PC-3 (cell line): ENCODE measurements around the gene HOXA6. TPM values are rescaled to one million over a fixed set of nuclear protein-coding genes. Genes with fewer than 3 reads are reported as not detected.

ENCODE experiments used
- ATAC-seq: fragments of 200-7000 bp; cut with Tn5 transposase; 2 replicates; pipeline ENCODE4 v1.9.1; 2020; ENCODE audit warnings: mild to moderate bottlenecking, moderate library complexity
- BruUV-seq: library from RNA; stranded (reverse); fragments of 400-500 nt; replicated peaks from 2 replicates; lab custom pipeline; 2021; lab: Mats Ljungman, UMichigan
- CTCF ChIA-PET: fragments of 300-600 bp; sonication (Branson Sonifier 250); formaldehyde crosslinking; loops from one replicate; lab custom pipeline; 2022; ENCODE audit warnings: antibody characterized with exemption; lab: Charles Lee
- POLR2A ChIA-PET: fragments of 300-600 bp; sonication (Branson Sonifier 250); formaldehyde crosslinking; loops from one replicate; lab custom pipeline; 2022; ENCODE audit warnings: antibody characterized with exemption; ENCODE audit not compliant: unreplicated experiment; lab: Charles Lee
- DNase-seq: peaks from one replicate; pipeline ENCODE4 v3.0.0-alpha.2; 2015
- H2AFZ ChIP-seq: fragments of 300-600 bp; sonication (generic); 2 replicates; pipeline ENCODE4 v1.6.0; 2016; ENCODE audit warnings: antibody characterized with exemption, low read length
- H3F3A ChIP-seq: fragments of 300-600 bp; sonication (generic); one replicate; pipeline ENCODE4 v1.6.0; 2017; ENCODE audit warnings: antibody characterized with exemption, low read length, control low read depth, mild to moderate bottlenecking; ENCODE audit not compliant: unreplicated experiment
- H3K27ac ChIP-seq: fragments of 300-600 bp; sonication (generic); 2 replicates; pipeline ENCODE4 v1.5.1; 2016; ENCODE audit warnings: mild to moderate bottlenecking, low read length
- H3K27me3 ChIP-seq: fragments of 300-600 bp; sonication (generic); 2 replicates; pipeline ENCODE4 v1.6.1; 2016; ENCODE audit warnings: low read length, mixed read lengths
- H3K36me3 ChIP-seq: fragments of 300-600 bp; sonication (generic); 2 replicates; pipeline ENCODE4 v1.6.1; 2016; ENCODE audit warnings: low read depth, mixed run types, low read length, mixed read lengths
- H3K4me1 ChIP-seq: fragments of 300-600 bp; sonication (generic); 2 replicates; pipeline ENCODE4 v1.5.1; 2016; ENCODE audit warnings: low read length; ENCODE audit not compliant: insufficient read depth
- H3K4me2 ChIP-seq: fragments of 300-600 bp; sonication (generic); 2 replicates; pipeline ENCODE4 v1.6.0; 2016; ENCODE audit warnings: low read length
- H3K4me3 ChIP-seq: fragments of 300-600 bp; sonication (generic); 2 replicates; pipeline ENCODE4 v1.5.1; 2016; ENCODE audit warnings: mild to moderate bottlenecking, low read length, mixed read lengths
- H3K79me2 ChIP-seq: fragments of 300-600 bp; sonication (generic); 2 replicates; pipeline ENCODE4 v1.6.1; 2017; ENCODE audit warnings: low read length, mixed read lengths
- H3K9ac ChIP-seq: fragments of 300-600 bp; sonication (generic); 2 replicates; pipeline ENCODE4 v1.6.0; 2016; ENCODE audit warnings: mild to moderate bottlenecking, low read length
- H3K9me2 ChIP-seq: fragments of 300-600 bp; sonication (generic); replicated peaks from 2 replicates; pipeline ENCODE4 v1.6.1; 2016; ENCODE audit warnings: mixed run types, low read length, mixed read lengths
- H3K9me3 ChIP-seq: fragments of 300-600 bp; sonication (generic); 2 replicates; pipeline ENCODE4 v1.6.1; 2016; ENCODE audit warnings: low read length, mixed read lengths
- H4K20me1 ChIP-seq: fragments of 300-600 bp; sonication (generic); 2 replicates; pipeline ENCODE4 v1.6.1; 2016; ENCODE audit warnings: low read length, mixed read lengths
- EZH2 ChIP-seq: fragments of 300-600 bp; sonication (generic); IDR thresholded peaks from one replicate; pipeline ENCODE4 v1.6.1; 2017; ENCODE audit warnings: antibody characterized with exemption, mild to moderate bottlenecking, low read length; ENCODE audit not compliant: unreplicated experiment
- EZH2phosphoT487 ChIP-seq: fragments of 300-600 bp; sonication (generic); IDR thresholded peaks from 2 replicates; pipeline ENCODE4 v1.6.1; 2018; ENCODE audit warnings: mild to moderate bottlenecking, antibody characterized with exemption, low read length, borderline replicate concordance
- intact Hi-C: fragments of 100-400 bp; cut with micrococcal nuclease; formaldehyde crosslinking; loops from 2 replicates; pipeline ENCODE4 v1.9.0; 2023
- total RNA-seq: library from RNA; depleted of rRNA; stranded (reverse); fragments of >200 nt; gene quantifications from 2 replicates; pipeline ENCODE4 v1.2.3, GENCODE V29; 2014
- TF ChIP-seq, protein P1 (sequence below): fragments of 300-600 bp; sonication (generic); conservative IDR thresholded peaks from 2 replicates; pipeline ENCODE4 v1.5.1; 2017; ENCODE audit warnings: antibody characterized with exemption, low read depth, mild to moderate bottlenecking, low read length

Gene HOXA6
- total RNA-seq, 1 experiment from 2014 or later, result 8.3 TPM

DNA sequence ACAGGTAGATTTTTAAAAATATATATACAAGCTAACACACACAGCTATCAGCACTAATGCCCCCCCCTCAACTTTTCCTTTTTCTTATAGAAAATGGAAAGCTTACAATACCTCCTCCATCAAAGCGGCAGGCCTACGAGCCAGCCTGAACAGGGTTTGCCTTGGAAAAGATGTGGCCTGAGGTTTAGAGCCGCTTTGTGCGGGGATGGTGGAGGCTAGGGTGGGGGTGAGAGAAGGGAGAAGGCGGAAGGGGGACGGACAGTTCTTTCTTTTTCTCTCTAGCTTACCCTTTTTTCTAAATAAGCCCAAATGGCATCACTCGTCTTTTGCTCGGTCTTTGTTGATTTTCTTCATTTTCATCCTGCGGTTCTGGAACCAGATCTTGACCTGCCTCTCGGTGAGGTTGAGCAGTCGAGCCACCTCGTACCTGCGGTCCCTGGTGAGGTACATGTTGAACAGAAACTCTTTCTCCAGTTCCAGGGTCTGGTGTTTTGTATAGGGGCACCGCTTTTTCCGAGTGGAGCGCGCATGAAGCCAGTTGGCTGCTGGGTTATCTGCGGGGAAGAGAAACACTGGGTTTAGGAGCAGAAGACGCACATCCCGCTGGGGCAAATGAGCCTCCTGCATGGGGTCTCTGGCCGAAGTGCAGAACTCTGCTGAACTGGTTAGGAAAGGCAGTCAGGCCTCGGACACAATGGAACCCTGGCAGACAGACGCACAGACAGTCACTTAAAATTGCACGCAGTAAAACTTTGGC lies 15.9 kb upstream of the HOXA6 start:
- H3K36me3 ChIP-seq, result peaks cover 23% of the 10 kb centered on the region
- H4K20me1 ChIP-seq, result peaks cover 20% of the 10 kb centered on the region
- intact Hi-C loops, result loop anchor here (2.0 to 5.0 kb wide), 5 partner anchors 15 to 1271 kb away; no protein-coding TSS in a partner anchor
- no peaks in the 10 kb centered on the region for H3K27me3 ChIP-seq
- H3K4me3 ChIP-seq, result peak overlapping the region; percentile 84
- peak overlapping the region; percentile 97 for H3K27ac ChIP-seq
- peak; percentile 19 for DNase-seq
- peak overlapping the region; percentile 90 for H3K9ac ChIP-seq
- no peak overlapping the region for H2AFZ ChIP-seq
- ChIA-PET POLR2A (interaction anchor here (0.6 to 0.9 kb wide), 6 partner anchors 9 to 443 kb away, joined by 3 to 9 read pairs (median 4); no protein-coding TSS in a partner anchor), CTCF (interaction anchor here (0.7 kb wide), 1 partner anchor 480 kb away, joined by 5 read pairs; no protein-coding TSS in a partner anchor)
- peaks cover 5% of the 10 kb centered on the region for H3F3A ChIP-seq
- no peak for ATAC-seq
- peak overlapping the region; percentile 93 for H3K4me2 ChIP-seq
- H3K4me1 ChIP-seq, result peaks cover 26% of the 10 kb centered on the region
- BruUV-seq, result TSS peak; percentile 21
- TF ChIP-seq, protein P1, sequence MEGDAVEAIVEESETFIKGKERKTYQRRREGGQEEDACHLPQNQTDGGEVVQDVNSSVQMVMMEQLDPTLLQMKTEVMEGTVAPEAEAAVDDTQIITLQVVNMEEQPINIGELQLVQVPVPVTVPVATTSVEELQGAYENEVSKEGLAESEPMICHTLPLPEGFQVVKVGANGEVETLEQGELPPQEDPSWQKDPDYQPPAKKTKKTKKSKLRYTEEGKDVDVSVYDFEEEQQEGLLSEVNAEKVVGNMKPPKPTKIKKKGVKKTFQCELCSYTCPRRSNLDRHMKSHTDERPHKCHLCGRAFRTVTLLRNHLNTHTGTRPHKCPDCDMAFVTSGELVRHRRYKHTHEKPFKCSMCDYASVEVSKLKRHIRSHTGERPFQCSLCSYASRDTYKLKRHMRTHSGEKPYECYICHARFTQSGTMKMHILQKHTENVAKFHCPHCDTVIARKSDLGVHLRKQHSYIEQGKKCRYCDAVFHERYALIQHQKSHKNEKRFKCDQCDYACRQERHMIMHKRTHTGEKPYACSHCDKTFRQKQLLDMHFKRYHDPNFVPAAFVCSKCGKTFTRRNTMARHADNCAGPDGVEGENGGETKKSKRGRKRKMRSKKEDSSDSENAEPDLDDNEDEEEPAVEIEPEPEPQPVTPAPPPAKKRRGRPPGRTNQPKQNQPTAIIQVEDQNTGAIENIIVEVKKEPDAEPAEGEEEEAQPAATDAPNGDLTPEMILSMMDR, result no peak
- TF ChIP-seq EZH2phosphoT487 (no peak), EZH2 (no peak)
- H3K9me3 ChIP-seq, result no peaks in the 10 kb centered on the region
- H3K9me2 ChIP-seq, result no peaks in the 10 kb centered on the region
- H3K79me2 ChIP-seq, result peaks cover 73% of the 10 kb centered on the region

DNA sequence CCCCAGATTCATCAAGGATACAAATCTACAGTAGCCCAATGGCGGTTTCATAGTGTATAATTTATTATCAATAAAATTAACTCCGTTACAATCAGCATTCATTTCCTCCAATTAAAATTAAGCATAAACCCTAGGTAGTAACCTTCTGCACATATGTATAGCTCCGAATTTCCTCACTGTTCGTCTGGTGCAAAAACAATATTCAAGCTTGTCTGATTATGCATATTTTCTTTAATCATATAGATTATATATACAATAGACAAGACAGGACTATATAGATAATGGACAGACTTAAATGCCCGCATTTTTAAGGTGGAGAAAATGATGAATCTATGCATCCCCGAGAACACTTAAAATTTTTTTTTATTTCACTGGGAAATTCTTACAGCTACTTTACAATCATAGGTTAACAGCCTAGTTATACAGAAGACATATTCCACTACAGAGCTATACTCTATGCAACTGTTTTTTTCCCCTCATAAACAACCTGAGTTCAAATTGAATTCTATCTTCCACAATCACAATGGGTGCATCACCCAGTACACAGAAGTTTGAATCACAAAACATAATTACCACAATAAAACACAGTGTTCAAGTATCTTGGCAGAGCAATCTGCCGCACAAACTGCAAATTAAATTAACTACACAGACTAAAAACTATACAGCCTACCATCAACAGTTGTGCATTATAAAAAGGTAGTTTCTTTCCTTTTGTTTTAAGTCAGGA lies 15.2 kb upstream of the HOXA6 start:
- peaks cover 23% of the 10 kb centered on the region for H3K36me3 ChIP-seq
- H3K4me1 ChIP-seq, result peaks cover 21% of the 10 kb centered on the region
- H3K27ac ChIP-seq, result peak overlapping the region; percentile 97
- ATAC-seq (no peak), DNase-seq (peak; percentile 21)
- ChIA-PET CTCF (interaction anchor here (0.6 to 2.4 kb wide), 4 partner anchors 40 to 794 kb away, joined by 3 to 26 read pairs (median 4); no protein-coding TSS in a partner anchor), POLR2A (interaction anchor here (0.5 to 0.9 kb wide), 8 partner anchors 10 to 1307 kb away, joined by 3 to 9 read pairs (median 4); no protein-coding TSS in a partner anchor)
- peaks cover 5% of the 10 kb centered on the region for H3F3A ChIP-seq
- H3K27me3 ChIP-seq, result no peaks in the 10 kb centered on the region
- H3K4me2 ChIP-seq, result peak overlapping the region; percentile 93
- H2AFZ ChIP-seq, result no peak overlapping the region
- no TSS peak for BruUV-seq
- H3K9me3 ChIP-seq, result no peaks in the 10 kb centered on the region
- TF ChIP-seq EZH2phosphoT487 (no peak), EZH2 (no peak)
- TF ChIP-seq, protein P1, result no peak
- peaks cover 65% of the 10 kb centered on the region for H3K79me2 ChIP-seq
- H3K9ac ChIP-seq, result peak overlapping the region; percentile 90
- H3K4me3 ChIP-seq, result peak overlapping the region; percentile 84
- intact Hi-C loops, result loop anchor here (5.0 kb wide), 4 partner anchors 495 to 1270 kb away; no protein-coding TSS in a partner anchor
- no peaks in the 10 kb centered on the region for H3K9me2 ChIP-seq
- peaks cover 20% of the 10 kb centered on the region for H4K20me1 ChIP-seq
